ENCODE data around the gene OLIG1. TPM values are rescaled to one million over a fixed set of nuclear protein-coding genes. Genes with fewer than 3 reads are reported as not detected.

Gene OLIG1
- total and polyA plus RNA-seq, 2 of the 8 experiments (the other 6 are each of a cell fraction or from before 2014, with no cell fraction given) = 0.65 to 1.2 TPM

- TF ChIP-seq FOSL1 (IDR thresholded peaks at IDR 0.05; ENCODE audit: insufficient read depth, low read depth, low read length) (no peak), E2F6 (IDR thresholded peaks at IDR 0.05) (no peak)
These were observed 29.2 kb downstream of the OLIG1 start (continued) for GRCh38 chr21:33099131-33099530.

Data from H1 (cell line).